WI38 (cell line): ENCODE measurements around the gene ACSS3.

Experiments used
- H3K4me3 ChIP-seq: 2 replicates; pipeline ENCODE4 v1.5.1; 2011; ENCODE audit warnings: low read depth, mild to moderate bottlenecking, control low read depth, low read length
- TF ChIP-seq, protein P1 (sequence below): IDR thresholded peaks from 2 replicates; pipeline ENCODE4 v1.5.1; 2012; ENCODE audit warnings: low read depth, mild to moderate bottlenecking, control low read depth, low read length

ACSS3 gene

DNA sequence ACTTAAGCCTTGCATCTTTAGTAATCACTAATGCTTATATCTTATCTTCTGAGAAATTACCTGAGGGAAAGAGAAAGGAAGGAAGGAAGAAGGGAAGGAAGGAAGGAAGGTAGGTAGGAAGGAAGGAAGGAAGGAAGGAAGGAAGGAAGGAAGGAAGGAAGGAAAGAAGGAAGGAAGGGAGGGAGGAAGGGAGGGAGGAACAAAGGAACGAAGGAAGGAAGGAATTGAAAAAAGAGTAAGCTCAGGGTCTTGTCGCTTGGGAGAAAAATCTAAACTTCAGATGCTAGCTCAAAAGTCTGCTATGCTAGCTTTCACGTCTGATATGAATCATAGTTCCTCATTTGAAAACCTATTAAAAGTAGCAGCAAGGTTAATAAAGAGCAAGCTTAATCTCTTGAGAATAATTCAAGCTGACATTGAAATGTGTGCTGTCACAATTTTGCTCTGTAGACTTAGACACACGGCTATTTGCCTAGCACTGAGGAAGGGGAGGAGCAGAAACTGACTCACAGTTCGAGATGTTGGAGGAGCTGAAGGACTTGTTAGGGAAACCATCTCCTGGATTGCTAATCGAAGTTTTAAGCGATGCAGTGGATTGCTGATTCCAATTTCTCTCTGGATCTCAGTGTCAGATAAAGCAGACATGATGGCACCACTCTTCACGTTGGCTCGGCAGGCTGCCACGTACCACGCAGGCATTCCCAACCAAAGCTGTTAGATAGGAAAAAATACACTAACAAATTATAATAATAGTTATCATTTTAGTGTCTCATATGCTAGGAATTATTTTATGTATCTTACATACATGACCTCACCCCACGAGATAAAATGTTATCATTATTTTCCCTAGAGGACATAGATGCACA, 216.7 kb downstream of the ACSS3 start:
- TF ChIP-seq, protein P1, sequence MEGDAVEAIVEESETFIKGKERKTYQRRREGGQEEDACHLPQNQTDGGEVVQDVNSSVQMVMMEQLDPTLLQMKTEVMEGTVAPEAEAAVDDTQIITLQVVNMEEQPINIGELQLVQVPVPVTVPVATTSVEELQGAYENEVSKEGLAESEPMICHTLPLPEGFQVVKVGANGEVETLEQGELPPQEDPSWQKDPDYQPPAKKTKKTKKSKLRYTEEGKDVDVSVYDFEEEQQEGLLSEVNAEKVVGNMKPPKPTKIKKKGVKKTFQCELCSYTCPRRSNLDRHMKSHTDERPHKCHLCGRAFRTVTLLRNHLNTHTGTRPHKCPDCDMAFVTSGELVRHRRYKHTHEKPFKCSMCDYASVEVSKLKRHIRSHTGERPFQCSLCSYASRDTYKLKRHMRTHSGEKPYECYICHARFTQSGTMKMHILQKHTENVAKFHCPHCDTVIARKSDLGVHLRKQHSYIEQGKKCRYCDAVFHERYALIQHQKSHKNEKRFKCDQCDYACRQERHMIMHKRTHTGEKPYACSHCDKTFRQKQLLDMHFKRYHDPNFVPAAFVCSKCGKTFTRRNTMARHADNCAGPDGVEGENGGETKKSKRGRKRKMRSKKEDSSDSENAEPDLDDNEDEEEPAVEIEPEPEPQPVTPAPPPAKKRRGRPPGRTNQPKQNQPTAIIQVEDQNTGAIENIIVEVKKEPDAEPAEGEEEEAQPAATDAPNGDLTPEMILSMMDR, result no peak
- H3K4me3 ChIP-seq, result no peak overlapping the region

DNA sequence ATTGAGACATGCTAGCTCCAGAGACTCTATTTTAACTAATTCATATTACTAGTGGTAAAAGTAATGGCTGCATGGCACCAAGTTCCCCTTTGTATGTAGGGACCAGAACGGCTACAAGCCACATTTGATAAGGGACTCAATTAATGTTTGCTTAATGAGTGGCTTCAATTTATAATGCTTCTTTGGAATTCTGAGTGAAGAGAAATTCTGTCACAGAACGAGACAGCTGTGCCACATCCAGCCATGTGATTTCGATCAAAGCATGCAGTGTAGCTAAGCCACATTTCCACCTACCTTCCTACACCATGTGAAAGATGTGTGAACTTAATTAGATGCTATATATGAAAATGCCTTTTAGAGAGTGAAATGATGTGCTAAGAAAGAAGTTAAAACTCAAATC, 217.4 kb downstream of the ACSS3 start:
- TF ChIP-seq, protein P1, result no peak
- H3K4me3 ChIP-seq, result no peak overlapping the region

DNA sequence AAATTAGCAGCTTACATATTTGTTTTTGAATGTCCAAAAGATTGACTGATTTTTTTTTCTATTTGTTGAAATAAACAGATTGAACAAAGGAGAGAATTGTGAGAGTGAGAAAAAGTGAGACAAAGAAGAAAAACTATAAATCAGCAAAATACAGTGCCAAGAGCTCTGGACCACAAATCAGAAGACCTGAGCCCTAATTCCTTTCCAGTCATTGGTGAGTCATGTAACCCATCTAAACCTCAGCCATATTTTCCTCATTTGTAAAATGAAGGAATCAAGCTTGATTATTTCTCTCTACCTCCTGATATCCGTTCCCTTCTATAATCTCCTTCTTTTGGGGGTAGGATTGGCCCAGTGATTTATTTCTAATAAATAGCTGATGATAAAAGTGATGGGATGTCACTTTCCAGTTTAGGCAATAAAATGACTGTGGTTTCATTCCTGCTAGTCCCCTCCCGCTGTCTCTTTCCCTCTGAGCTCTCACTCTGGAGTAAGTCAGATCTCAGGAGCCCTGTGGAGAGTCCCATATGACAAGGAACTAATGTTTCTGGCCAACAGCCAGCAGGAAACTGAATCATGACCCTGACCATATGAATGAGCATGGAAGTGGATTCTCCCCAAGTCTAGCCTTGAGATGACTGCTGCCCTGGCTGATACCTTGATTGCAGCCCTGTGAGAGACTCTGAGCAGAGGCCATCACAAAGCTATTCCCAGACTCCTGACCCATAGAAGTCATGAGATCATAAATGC, 218.9 kb downstream of the ACSS3 start:
- TF ChIP-seq, protein P1, result no peak

DNA sequence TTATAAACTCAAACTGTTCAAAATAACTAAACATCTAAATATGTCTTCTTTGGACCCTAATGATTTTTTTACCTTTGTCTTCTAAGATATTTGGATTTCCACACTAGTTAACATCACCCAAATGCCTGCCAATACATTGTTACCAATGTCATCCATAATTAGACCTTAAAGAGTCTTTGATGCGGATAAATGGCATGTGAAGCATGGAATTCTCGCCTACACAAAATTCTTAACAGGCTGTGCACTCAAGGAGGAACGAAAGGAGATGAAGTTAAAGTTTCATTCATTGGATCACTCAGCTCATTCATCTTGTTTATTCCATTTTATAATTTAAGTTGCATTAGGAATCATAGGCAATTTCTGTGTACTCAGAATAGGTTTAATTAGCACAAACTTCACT, 219.7 kb downstream of the ACSS3 start:
- TF ChIP-seq, protein P1, result no peak
- H3K4me3 ChIP-seq, result no peak overlapping the region

More for the DNA sequence above, 218.9 kb downstream of the ACSS3 start:
- H3K4me3 ChIP-seq, result no peak overlapping the region

DNA sequence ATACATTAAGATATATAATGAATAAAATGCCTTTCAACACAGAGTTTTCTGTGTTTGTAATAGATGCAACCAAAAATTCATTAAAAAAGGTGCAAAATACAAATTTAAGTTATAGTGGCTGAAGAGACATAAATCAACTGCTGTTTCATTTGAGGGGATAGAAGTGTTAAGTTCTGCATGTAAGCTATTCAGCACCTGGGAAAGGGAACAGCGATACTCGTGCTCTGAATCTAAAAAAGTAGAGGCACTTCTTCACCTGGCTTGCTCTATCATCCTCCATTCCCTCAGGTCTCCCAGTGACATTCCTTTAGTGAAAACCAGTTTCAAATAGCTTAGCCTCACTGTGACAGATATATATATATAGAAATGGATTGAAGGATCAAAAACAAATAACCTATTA, 222.6 kb downstream of the ACSS3 start:
- no peak overlapping the region for H3K4me3 ChIP-seq
- TF ChIP-seq, protein P1, result no peak

DNA sequence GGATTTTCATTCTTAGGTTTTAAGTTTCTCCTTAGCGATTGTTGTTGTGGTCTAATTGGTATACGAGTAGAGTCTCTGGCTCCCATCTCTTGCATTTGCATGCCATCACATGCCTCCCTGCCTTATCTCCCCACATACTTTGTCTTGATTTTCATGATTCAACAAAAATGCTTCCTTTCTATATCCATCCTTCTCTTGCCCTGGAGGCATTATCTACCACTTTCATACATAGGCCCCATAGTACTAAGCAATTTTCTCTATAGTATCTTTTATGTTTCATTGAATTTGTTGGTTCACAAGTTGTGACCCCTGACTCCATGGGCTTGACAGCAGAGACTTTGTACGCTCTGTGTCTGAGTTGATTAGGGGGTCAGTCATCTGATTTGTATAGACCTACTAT, 226.1 kb downstream of the ACSS3 start:
- H3K4me3 ChIP-seq, result no peak overlapping the region
- TF ChIP-seq, protein P1, result no peak
